GM18507 (cell line): ENCODE measurements around the gene WNT7B.

Source experiments
- DNase-seq: peaks from one replicate; pipeline ENCODE4 v3.0.0; 2011; ENCODE audit warnings: low read depth; ENCODE audit not compliant: insufficient read length; ENCODE audit errors: extremely low spot score
- FAIRE-seq: peaks from 2 replicates; lab custom pipeline; 2011; peaks lifted over from hg19 to GRCh38; lab: Jason Lieb, UNC

Gene WNT7B

DNA sequence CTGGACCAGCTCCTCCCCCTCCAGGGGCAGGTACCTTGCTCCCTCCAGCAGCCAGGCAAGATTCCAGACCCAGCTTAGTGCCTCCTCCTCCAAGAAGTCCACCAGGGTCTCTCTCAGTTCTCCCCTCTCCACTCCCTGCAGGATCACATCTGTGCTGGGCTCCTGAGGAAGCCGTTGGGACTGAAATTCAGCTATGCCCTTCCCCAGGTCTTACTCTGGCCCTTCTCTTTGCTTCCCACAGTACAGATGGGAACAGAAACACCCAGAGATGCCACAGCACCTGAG, 14.6 kb downstream of the WNT7B start:
- no peak for FAIRE-seq
- no peak for DNase-seq

- no peak for FAIRE-seq
- DNase-seq, result no peak
Observed at GRCh38 chr22:45961679-45962433, 15.1 kb downstream of the WNT7B start.

- FAIRE-seq (no peak), DNase-seq (no peak)
Observed at GRCh38 chr22:45960477-45961386, 16.2 kb downstream of the WNT7B start.

DNA sequence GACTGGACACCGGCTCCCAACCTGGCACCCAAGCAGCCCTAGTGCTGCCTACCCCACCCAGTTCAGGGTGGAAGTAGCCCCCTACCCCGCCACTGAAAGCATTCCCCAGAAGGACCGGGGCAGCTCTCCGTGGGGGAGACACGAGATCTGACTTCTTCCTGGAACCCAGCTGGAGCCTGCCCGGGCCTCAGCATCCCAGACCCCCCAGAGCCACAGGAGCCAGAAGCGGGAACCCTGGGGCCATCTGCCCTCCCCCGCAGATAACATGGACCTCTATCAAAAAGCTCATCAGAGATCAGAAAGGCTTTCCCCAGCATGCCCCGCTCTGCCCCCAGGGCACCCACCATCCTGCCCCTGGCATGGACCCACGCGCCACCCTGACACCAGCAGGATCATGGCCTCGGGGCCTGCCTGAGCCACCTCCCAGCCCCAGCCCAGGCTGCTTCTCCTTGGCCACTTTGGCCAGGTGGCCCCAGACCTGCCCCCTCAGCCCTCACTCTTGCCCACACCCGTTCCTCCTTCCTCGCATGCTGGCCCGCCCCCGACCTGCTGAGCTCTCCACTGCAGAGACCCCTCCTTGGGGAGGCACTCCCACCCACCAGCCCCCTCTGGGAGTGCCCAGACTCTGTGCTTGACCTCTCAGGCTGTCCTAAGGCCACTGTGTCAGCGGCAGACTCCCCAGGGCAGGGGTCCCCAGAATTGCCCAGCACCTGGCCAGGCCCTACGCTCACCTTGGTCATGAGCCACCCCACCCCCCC, 17.1 kb downstream of the WNT7B start:
- DNase-seq, result no peak
- no peak for FAIRE-seq

DNA sequence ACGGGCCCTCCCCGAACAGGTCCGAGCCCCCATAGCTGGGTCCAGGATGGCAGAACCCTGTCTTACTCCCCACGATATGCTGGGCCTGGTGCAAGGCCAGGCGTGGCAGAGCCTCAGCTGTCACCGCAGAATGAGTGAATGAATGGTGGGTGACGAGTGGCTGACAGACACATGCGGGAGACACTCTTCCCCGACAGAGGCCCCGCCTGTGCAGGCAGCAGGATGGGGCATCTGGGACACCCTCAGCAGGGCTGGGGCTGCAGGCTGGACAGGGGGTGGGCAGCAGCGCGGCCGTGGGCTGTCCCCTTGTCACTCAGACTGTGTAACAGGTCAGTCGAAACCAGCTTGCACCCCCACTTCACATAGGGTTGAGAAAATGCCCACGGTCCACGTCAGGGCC, 18.0 kb downstream of the WNT7B start:
- DNase-seq (no peak), FAIRE-seq (no peak)

- no peak for FAIRE-seq
- no peak for DNase-seq
Observed at GRCh38 chr22:45957826-45958225, 19.1 kb downstream of the WNT7B start.

GRCh38 chr22:45953178-45953577, 23.8 kb downstream of the WNT7B start:
- DNase-seq, result no peak
- FAIRE-seq, result no peak

DNA sequence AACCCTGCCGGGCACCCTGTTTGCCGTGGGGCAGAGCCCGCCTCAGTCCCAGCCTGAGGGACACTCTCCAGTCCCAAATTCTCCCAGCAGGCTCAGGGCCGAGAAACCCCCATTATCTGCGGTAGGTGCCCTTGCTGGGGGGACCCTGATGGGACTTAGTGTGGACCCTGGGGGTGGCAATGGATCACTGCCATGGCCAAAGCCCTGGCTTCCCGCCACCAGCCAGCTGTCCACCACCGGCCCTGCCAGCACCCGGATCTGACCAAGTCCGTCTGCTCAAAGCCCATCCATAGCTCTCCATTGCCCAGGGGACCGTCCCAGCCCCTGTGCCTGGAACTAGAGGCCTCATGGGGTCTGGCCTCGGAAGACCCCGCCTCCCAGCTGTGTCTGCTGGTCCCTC, 24.4 kb downstream of the WNT7B start:
- DNase-seq (no peak), FAIRE-seq (no peak)

- no peak for FAIRE-seq
Observed at GRCh38 chr22:45952151-45952550, 24.8 kb downstream of the WNT7B start.

GRCh38 chr22:45949891-45950290, 27.1 kb downstream of the WNT7B start:
- DNase-seq, result no peak
- FAIRE-seq, result no peak

More at GRCh38 chr22:45952151-45952550, 24.8 kb downstream of the WNT7B start:
- DNase-seq, result no peak

GRCh38 chr22:45949258-45949870, 27.6 kb downstream of the WNT7B start:
- no peak for FAIRE-seq
- no peak for DNase-seq

DNA sequence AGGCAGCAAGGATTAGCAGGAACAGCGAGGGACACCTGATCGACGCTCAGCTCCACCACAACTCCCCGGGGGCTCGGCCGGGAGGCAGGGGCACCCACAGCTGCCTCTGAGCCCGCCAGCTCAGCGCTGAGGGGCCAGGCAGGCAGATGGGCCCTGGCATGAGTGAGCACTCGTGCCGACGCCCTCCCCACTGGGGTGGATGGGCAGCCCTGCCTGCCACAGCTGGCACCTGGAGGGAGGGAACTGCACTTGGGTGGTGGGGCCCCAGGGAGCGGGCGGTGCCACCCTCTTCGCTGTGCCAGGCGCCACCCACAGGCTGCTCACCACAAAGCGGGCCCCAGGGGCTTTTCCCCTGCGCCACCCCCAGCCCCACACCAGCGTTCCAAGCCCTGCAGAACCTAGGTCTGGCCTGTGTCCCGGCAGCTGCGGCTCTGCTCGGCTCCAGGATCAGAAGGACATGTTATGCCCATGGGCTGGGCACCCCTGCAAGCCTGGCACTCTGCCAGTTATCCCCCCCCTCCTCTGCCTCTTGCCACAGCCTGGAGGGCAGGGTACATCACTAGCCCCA, 28.8 kb downstream of the WNT7B start:
- FAIRE-seq (no peak), DNase-seq (no peak)

DNA sequence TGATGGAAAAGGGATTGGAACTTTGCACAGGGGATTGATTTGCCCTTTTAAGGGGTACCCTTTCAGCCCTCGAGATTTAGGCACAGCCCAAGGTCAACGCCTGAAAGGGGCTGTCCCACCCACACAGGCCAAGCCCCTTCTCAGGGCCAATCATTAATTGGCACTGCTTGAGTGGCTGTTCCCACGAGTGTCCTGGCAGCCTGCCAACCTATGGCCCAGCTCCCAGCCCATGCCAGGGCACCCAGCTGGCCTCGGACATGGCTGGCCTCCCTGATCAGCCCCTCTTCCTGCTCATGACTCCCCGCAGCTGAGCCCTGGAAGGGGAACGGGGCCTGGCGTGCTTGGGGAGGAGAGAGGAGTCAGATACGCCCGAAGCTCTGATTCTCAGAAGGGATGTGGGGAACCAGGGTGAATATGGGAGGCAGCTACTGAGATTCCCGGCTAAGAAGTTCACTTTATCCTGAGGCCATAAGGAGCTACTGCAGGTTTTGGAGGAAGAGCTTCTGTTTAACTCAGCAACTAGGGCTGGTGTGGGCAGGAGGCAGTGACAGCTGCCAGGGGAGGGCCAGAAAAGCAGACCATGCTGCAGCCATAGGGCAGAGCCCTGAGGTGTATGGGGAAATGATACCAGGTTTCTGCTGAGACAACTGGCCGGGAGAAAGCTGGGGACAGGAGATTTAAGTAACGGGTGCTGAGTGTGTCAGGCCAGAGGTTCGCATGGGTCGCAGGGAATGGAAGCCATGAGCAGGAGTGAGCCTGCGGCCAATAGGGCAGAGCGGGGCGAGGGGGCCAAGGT, 30.0 kb downstream of the WNT7B start:
- DNase-seq (no peak), FAIRE-seq (no peak)

GRCh38 chr22:45945621-45946106, 31.3 kb downstream of the WNT7B start:
- FAIRE-seq (no peak), DNase-seq (no peak)

GRCh38 chr22:45942787-45943493, 34.0 kb downstream of the WNT7B start:
- no peak for DNase-seq
- no peak for FAIRE-seq

DNA sequence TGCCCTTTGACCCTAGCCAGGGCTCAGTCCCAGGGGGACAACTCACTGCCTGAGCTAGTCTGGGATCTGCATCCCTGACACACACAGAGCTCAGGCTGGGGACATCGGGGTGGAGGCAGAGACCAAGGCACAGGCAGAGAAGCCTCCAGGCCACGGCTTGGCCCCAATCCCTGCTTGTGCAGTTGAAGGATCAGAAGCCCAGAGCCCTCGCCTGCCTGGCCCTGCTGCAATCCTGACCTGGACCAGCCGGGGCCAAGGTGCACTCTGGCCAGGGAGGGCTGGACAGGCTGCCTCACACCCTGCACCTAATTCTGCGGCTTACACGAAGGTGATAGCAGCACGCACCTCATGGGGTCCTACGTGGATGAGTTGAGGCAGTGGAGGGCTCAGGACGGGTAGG, 34.6 kb downstream of the WNT7B start:
- DNase-seq (no peak), FAIRE-seq (no peak)

DNA sequence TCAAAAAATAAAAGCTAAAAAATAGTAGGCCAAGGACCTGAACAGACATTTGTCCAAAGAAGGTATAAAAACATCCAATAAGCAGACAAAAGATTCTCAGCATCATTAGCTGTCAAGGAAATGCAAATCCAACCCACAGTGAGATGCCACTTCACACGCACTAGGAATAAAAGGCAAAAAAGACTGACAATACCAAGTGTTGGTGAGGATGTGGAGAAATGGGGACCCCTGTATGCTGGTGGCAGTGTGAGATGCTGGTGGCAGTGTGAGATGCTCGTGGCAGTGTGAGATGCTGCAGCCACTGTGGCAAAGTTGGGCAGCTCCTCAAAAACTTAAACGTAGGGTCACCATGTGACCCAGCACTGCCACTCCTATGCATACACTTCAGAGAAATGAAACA, 38.0 kb downstream of the WNT7B start:
- DNase-seq, result no peak
- FAIRE-seq, result no peak

DNA sequence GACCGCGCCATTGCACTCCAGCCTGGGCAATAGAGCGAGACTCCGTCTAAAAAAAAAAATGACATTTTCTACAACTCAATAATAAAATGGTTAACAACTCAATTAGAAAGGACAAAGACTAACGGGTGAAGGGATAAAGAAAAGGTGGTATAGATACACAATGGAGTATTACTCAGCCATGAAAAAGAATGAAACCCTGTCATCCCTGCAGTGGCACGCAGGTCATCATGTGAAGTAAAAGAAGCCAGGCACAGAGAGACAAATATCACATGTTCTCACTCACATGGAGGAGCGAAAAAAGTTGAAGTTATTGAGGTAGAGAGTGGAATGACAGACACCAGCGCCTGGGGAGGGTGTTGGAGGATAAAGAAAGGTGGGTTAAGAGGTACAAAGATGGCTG, 39.0 kb downstream of the WNT7B start:
- FAIRE-seq, result no peak
- no peak for DNase-seq
